Measurements from ENCODE around the gene SFRP2. TPM values are rescaled to one million over a fixed set of nuclear protein-coding genes. Genes with fewer than 3 reads are reported as not detected.

The SFRP2 gene
- total and polyA plus RNA-seq, 10 of the 15 experiments (the other 5 are each of a cell fraction or from before 2014, with no cell fraction given), result 0.11 to 0.33 (median 0.16) TPM; not detected in 7

- TF ChIP-seq TARDBP (IDR thresholded peaks at IDR 0.05; ENCODE audit: borderline replicate concordance) (no peak), TCF3 (IDR thresholded peaks at IDR 0.05; ENCODE audit: borderline replicate concordance, insufficient read depth, low read depth, low read length) (no peak)
Measured at GRCh38 chr4:153758136-153758535, 30.7 kb downstream of the SFRP2 start (continued).

GRCh38 chr4:153757407-153757806 is 31.5 kb downstream of the SFRP2 start:
- TF ChIP-seq MLLT1 (IDR thresholded peaks at IDR 0.05) (no peak), IRF3 (IDR thresholded peaks at IDR 0.05) (no peak), POLR2A (IDR thresholded peaks at IDR 0.05; ENCODE audit: low read depth, low read length) (no peak), ZNF274 (IDR thresholded peaks at IDR 0.05; ENCODE audit: insufficient read depth, insufficient read length) (no peak), FOXK2 (IDR thresholded peaks at IDR 0.05) (no peak), KAT2A (conservative IDR thresholded peaks at IDR 0.05; ENCODE audit: control insufficient read depth, low read depth, low read length) (no peak), SREBF1 (IDR thresholded peaks at IDR 0.05; ENCODE audit: low read length) (no peak), ZBTB4 (CRISPR knock-in tag; IDR thresholded peaks at IDR 0.05) (no peak), STAT3 (IDR thresholded peaks at IDR 0.05; ENCODE audit: low read depth, low read length) (no peak), ZZZ3 (IDR thresholded peaks at IDR 0.05; ENCODE audit: control insufficient read depth, insufficient read length, low read depth) (no peak), EP300 (IDR thresholded peaks at IDR 0.05; ENCODE audit: borderline replicate concordance in 1 of 2, control insufficient read depth in 1 of 2, low read depth in 2 of 2, low read length in 2 of 2) (no peak), RELB (IDR thresholded peaks at IDR 0.05; ENCODE audit: low read depth) (no peak), MTA2 (IDR thresholded peaks at IDR 0.05; ENCODE audit: low read depth) (no peak)
- CTCF ChIA-PET, result interaction anchor here (1.1 kb wide), 1 partner anchor 8 kb away, joined by 3 read pairs; no protein-coding TSS in a partner anchor
- WGBS (ENCODE audit: insufficient coverage, insufficient replicate concordance, low lambda C conversion rate, missing lambda C conversion rate), result 0% methylated on average over 1 of the region's 1 CpG
- H4K20me1 ChIP-seq (ENCODE audit: control insufficient read depth, insufficient read depth), result no peaks in the 10 kb centered on the region
- SMC1A ChIA-PET (ENCODE audit: uncharacterized antibody, unreplicated experiment), result no interaction called here
- no TSS peak for BruUV-seq (replicated peaks)
- DNase-seq (ENCODE audit: low read depth, low spot score) (no peak), ATAC-seq (no peak), FAIRE-seq (no peak)
- RAD21 ChIA-PET (ENCODE audit: unreplicated experiment), result no interaction called here
- no peaks in the 10 kb centered on the region for H3K4me1 ChIP-seq (ENCODE audit: control insufficient read depth, insufficient read depth, low read length)
- in situ Hi-C loops (cut with MboI), result no loop called here
- POLR2A ChIA-PET, result no interaction called here
- H2AFZ ChIP-seq (ENCODE audit: control insufficient read depth, low read depth, low read length), result no peak overlapping the region
- H3K27me3 ChIP-seq (replicated peaks in 1 of 2; ENCODE audit: control insufficient read depth in 2 of 2, insufficient read depth in 2 of 2, low read length in 1 of 2), result peaks cover 4 to 10% of the 10 kb centered on the region in 2 experiments
- no peaks in the 10 kb centered on the region for H3K79me2 ChIP-seq (ENCODE audit: control insufficient read depth, insufficient read depth, low read length)
- intact Hi-C loops (cut with micrococcal nuclease; ENCODE audit: unreplicated experiment), result no loop called here
- H3K27ac ChIP-seq (ENCODE audit: control insufficient read depth, insufficient read depth), result no peak overlapping the region
- no peak overlapping the region for H3K9ac ChIP-seq (ENCODE audit: control insufficient read depth, insufficient read depth, low read length)
- H3K4me3 ChIP-seq, result no peak overlapping the region
- H3K4me2 ChIP-seq (ENCODE audit: control insufficient read depth, insufficient read depth), result no peak overlapping the region
- no peaks in the 10 kb centered on the region; the same call in 2 of the 3 replicates for H3K9me3 ChIP-seq (replicated peaks; ENCODE audit: control insufficient read depth, insufficient read depth, low read length)
- no peaks in the 10 kb centered on the region for H3K36me3 ChIP-seq (ENCODE audit: control insufficient read depth in 2 of 2, insufficient read depth in 2 of 2, low read length in 1 of 2)
